HG03175 (cell line): Measurements from ENCODE around the gene RAD54L.
"Not testable (repeated sequence)": the region's sequence is repeated elsewhere in the genome, so short reads cannot be mapped to it uniquely, and the experiment has no call there.

Experiments used
- ATAC-seq: cut with Tn5 transposase; IDR thresholded peaks from one replicate; pipeline ENCODE4 v1.9.1; 2021; ENCODE audit warnings: mild to moderate bottlenecking, moderate library complexity; ENCODE audit not compliant: unreplicated experiment

RAD54L gene

DNA sequence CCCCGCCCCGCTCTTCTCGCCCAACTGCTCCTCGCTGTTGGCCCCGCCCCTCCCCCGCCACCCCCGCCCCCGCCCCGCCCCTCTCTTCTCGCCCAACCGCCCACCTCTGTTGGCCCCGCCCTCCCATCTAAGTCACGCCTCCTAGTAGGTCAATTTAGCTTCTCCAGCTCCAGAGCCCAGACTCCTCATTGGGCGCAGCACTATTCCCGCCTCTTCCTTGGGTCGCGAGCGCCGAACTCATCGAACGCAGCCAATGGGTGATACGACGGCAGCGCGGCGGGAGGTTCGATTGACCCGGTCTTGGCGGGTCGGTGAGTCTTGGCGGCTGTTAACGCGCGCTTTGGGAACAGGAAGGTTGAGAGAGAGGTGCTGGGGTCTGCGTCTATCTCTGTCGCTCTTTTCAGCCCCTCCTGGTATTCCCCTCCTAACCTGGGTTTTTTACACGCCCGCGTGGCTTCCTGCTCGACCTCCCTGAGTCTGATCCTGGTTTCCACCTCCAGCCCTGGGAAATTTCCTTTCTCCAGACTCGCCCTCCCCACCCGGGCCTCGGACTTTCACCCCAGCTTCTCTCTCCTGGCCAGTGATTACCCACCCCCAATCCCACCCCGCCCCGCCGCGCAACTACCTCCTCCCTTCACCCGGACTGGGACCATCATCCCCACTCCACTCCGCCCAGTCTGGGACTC is at the start of gene RAD54L:
RAD54L (plus strand) TSS at position 328 of the 686 bp plus-strand sequence. CDS start 643 bp downstream, outside the sequence.
- ATAC-seq = peak; percentile 95

DNA sequence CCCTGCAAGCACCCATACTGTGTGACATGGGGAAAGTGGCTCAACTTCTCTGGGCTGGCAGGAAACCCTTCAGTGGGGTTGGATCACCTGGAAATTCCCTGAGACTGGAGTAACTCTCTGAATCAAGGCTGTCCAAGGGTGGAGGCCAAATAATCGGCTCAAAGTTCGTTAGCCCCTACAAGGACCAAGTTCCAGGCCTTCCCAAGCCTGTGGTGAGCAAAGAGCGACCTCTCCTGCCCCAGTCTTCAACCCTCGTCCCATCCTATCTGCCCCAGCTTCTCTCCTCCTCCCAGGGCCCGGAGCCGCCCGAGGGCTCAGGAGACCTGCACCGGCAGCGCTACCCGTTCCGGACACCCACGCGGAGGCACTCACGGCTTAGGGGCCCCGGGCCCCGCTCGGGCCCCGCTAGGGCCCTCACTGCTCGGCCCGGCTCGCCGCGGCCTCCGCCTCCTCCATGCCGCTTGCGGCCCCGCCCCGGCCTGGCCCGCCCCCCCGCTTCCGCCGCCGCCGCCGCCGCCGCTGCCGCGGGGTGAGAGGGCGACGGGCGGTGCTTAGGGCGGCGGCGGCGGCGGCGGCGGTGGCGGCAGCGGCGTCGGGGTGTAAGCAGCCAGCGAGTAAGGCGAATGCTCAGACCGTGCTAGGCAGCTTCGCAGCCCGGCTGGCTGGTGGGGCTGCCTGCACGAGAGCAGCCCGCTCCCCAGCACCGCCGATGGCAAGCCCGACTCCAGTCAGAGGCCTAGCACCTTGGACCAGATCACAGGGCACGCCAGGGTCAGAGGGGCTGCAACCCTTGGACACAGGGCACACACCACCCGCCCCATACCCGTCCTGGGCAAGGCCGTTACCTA is 49.4 kb upstream of the RAD54L start, which contains the start of gene POMGNT1:
POMGNT1 (minus strand) TSS at position 471 of the 848 bp plus-strand sequence. CDS start 613 bp downstream, outside the sequence.
- ATAC-seq = peak; percentile 93

DNA sequence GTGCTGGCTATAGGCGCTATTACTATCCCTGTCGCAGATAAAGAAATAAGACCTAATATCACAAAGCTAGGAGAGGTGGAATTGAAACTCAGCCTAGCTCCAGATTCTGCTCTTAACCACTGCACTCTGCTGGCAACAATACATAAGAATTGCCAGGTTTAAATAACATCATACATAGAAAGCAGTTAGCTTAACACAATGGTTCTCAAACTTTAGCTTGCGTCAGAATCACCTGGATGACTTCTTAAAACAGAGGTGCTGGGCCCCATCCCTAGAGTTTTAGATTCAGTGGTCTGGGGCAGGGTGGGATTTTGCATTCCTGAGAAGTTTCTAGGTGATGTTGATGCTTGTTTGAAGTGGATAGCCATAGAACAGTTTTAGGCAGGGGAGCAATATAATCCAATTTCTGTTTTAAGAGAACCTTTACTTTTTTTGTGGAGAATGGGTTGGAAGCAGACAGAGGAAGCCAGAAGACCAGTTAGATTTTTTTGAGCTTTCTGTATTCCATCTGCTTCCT is 48.3 kb upstream of the RAD54L start:
- no peak for ATAC-seq

DNA sequence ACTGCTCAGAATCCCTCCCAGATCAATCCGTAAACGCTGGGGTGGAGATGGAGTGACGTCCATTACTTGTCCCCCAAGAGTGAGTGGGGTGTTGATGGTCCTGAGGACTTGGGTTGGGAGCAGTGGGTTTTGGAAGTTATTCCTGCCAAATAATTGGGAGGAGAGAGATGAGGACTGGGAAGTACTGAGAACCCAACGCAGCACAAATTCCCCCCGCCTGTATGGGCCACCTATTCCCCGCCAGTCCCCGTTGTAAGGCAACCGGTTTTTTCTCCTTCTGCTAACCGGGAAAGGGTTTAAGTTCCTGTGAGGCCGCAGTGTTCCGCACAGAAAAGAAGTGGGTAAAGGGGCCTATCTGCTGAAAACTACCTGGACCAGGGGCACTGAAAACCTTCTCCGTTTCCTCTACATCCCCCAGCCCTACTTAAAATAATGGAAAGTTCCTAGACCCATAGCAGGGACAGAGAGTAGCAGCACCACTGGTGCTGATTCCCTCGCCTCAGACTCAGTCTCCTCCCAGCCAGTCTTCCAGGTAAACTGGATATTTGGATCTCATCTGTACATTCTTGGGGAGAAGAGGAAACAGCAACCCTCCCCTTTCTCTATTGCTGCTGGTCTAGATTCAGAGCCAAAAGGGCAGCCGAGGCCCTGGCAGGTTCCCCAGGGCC is 43.7 kb upstream of the RAD54L start:
- no peak for ATAC-seq

DNA sequence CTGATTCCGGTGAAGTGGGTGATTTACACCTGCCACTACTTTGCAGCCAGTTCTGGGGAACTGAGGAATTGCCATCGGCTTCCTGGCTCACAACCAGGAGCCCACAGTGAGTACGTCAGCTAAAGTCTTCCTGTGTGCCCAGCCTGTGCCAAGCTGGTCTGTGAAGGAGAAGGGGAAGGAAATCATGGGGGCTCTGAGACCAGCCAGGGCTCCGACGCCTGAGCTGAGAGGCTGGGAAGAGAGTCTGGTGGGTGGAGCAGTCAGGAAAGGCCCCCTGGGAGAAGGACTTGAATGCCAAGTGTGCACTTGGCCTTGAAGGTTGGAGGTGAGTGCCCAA is 43.2 kb upstream of the RAD54L start:
- ATAC-seq = no peak

DNA sequence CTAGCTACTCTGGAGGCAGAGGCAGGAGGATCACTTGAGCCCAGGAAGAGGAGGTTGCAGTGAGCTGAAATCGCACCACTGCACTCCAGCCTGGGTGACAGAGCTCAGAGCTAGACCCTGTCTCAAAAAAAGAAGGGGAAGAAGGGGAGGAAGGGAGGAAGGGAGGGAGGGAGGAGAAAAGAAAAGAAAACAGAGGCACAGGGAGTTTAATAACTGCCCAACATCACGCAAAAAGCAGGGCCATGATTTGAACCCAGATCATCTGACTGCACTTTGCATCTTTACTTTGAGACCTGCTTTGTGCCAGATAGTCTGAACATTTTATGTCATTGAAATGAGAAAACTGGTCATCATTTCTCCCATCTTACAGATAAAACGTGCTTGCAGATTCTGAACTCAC is 42.4 kb upstream of the RAD54L start:
- ATAC-seq = no peak

DNA sequence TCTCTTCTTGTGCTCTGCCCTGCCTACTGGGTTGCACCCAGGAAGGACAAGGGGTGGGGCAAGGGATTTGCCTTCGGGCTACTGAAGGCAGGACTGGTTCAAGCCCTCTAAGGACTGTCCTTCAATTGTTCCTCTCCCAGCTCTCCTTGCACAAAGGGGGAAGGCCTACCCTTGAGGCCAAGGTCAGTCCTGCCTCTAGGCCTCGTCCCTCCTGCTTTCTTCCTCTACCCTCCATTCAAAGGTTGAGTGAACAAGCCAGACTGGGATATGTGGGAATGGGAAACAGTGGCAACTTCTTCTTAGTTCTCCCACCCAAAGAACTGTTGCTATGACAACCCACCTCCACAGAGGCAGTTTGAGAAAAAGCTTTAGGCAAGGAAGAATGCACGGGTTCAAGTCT is 41.8 kb upstream of the RAD54L start:
- no peak for ATAC-seq

DNA sequence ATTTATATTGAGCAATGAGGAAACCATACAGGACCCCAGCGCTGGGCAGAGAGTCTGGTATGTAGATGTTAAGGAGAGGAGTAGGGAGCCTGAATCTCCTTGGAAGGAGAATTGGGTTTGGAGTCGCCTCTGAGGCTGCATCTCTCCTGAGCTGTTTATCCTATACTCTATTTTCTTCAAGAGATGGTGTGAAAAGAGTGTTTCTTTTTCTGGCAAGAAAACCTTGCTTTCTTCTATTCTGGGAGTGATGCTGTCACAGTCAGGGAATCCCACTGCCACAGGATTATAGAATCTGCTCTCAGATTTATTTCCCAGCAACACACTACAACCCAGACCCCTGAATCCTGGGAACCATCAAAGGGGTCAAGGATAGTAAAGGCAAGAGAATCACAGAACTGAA is 41.2 kb upstream of the RAD54L start:
- no peak for ATAC-seq

DNA sequence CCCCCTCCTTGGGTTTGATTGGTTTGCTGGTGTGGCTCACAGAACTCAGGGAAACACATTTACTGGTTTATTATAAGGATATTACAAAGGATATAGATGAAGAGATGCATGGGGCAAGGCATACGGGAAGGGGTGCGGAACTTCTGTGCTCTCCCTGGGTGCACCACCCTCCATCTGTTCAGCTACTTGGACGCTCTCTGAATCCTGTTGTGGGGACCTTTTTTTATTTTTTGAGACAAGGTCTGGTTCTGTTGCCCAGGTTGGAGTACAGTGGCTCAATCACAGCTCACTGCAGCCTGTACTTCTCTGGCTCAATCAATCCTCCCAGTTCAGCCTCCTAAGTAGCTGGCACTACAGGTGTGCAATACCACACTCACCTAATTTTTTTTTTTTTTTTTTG is 37.0 kb upstream of the RAD54L start:
- no peak for ATAC-seq

DNA sequence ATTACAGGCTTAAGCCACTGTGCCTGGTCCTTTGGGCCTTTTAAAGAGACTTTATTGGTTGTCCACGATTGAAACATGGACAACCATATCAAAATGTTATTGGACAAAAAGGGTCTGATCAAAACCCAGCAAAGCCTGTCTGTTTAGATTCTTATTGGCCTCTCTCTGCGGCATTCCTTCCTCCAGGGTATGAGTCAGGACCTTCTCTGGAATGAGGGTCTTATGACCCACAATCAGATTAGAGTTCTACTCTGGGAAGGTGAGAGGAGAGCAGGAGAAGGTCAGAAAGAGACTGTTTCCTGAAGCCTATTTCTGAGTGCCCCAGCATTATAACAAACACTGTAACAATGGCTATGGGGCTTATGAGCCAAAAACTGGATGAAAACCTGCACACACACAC is 36.5 kb upstream of the RAD54L start:
- ATAC-seq = no peak

DNA sequence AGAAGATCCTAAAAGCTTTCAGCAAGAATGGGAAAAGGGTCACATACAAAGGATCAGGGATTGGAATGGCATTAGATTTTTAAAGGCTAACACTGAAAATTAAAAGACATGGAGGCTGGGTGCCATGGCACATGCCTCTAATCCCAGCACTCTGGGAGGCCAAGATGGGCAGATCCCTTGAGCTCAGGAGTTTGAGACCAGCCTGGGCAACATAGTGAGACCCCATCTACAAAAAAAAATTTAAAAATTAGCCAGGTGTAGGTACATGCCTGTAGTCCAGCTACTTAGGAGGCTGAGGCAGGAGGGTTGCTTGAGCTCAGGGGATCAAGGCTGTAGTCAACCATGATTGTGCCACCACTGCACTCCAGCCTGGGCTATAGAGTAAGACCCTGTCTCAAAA is 32.1 kb upstream of the RAD54L start:
- no peak for ATAC-seq

DNA sequence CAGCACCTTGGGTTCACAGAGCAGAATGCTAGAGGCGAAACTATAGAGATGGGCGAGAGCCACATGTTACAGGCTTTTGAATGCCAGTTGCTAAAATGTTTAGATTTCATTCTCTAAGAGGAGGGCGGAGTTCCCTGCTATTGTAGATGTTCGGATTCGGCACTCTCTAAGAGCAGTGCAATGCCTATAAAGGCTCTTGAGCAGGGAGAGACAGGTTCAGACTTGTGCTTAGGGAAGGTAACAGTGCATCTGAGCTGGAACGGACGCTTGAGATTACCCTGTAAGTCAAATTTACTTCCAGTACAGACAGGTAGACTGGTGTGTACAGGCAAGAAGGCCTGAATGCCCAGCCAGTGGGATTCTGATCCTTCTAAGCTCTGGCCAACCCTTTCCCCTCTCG is 29.1 kb upstream of the RAD54L start:
- no peak for ATAC-seq

DNA sequence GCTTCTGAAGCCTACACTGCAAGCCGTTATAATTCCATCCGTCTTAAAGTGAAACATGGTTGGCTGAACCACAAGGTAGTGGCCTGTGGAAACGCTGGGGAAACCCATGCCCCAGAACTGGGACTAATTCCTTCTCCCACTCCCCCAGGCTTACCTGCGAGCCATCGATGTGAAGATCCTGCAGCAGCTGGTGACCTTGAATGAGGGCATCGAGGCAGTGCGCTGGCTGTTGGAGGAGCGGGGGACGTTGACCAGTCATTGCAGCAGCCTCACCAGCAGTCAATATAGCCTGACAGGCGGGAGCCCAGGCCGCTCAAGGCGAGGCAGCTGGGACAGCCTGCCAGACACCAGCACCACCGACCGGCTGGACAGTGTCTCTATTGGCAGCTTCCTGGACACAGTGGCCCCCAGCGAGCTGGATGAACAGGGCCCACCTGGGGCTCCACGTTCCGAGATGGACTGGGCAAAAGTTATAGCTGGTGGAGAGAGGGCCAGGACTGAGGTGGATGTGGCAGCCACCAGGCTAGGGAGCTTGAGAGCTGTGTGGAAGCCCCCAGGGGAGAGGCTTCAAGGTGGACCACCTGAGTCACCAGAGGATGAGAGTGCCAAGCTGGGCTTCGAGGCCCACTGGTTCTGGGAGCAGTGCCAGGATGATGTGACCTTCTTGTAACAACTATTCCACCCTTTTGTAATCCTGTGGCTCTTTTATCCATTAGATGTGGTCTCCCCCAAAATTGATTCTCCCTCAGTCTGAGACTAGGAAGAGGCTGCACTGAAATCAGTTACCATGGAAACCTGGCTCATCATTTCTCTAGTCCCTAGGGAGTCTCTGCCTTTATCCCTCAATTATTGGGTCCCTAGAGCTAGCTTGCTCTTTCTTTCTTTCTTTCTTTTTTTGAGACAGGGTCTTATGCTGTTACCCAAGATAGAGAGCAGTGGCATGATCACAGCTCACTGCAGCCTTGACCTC is 27.7 kb upstream of the RAD54L start:
- ATAC-seq = no peak

DNA sequence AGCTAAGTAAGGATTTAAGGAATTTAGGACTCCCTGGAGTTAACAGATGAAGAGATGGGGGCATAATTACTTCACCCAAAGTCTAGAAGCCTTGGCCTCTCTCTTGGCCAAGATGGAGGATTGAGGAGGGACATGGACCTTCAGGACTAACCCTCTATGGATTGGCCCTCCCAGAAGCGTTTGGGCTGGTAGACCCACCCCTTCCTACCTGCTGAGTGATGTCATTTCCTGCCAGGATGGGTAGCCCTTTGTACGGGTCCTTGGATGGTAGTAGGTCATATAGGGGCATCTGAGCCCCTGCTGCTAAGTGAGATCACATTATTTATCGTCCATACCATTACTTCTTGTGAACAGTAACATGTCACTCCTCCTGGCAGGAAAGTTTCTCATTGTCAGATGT is 26.8 kb upstream of the RAD54L start:
- ATAC-seq = no peak

DNA sequence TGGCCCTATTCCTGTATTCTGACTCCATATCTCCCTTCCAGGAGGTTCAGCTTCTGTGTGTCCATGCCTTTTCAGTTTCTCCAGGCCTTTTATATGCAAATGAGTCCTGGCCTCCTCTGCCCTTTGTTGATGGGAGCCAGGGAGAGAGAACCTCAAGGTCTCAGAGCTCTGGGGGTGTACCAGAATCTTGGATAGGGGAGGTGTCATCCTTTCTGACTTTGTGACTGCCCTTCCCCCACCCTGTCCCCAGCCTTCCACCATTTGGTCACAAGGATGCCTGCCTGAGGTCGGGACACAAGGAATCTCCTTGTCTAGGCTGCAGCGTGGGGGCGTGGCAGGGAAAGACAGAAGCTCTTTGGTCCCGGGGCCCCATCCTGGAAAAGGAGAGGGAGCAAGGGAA is 25.8 kb upstream of the RAD54L start:
- ATAC-seq = no peak

DNA sequence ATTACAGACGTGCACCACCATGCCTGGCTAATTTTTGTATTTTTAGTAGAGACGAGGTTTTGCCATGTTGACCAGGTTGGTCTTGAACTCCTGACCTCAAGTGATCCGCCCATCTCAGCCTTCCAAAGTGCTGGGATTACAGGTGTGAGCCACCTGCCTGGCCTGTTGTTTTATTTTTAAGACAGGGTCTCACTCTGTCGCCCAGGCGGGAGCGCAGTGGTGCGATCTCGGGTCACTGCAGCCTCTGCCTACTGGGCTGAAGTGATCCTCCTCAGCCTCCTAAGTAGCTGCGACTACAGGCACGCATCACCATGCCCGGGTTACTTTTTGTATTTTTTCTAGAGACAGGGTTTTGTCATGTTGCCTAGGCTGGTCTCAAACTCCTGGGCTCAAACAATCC is 24.5 kb upstream of the RAD54L start:
- ATAC-seq = not testable (repeated sequence)

DNA sequence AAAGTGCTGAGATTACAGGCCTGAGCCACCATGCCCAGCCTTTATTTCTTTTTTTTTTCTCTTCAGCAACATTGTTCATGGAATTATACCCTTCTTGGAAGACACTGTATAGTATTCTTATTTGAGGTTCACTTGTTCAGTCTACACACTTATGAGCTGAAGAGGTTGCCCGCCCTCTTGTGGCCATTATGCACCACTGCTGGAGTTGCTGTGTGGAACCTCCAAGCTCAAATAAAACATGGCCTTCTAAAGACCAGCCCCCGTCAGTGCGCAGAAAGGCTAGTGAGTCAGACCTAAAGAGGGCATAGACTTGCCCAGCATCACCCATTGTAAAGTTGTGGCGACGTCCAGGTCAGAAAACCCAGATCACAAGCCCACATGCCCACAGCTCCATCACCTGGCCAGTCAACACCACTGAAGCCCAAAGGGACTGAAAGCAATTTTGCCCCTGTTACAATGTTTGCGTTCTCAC is 24.1 kb upstream of the RAD54L start:
- peak; percentile 71 for ATAC-seq

DNA sequence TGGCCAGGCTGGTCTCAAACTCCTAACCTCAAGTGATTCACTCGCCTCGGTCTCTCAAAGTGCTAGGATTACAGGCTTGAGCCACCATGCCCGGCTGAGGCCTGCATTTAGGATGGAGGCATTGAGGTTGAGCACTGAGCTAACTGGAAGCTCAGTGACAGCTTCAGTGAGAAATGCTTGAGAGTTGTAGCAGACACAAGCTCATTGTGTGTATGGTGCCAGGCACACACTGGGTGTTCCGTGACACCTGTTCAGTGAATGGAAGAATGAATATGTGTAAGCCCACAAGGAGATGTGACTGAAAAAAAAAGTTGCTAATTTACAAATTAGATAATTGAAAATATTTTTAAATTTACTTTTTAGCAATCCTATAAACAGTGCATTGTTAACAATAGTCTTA is 22.6 kb upstream of the RAD54L start:
- no peak for ATAC-seq

DNA sequence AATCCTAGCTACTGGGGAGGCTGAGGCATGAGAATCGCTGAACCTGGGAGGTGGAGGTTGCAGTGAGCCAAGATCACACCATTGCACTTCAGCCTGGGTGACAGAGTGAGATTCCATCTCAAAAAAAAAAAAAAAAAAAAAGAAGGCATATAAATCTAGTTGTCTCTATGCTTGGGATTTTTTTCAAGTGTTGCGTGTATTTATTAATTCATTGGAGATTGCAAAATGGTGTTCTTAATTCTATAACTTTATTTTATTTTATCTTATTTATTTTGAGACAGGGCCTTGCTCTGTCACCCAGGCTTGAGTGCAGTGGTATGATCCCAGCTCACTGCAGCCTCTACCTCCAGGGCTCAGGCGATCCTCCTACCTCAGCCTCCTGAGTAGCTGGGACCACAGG is 16.3 kb upstream of the RAD54L start:
- ATAC-seq = not testable (repeated sequence)

DNA sequence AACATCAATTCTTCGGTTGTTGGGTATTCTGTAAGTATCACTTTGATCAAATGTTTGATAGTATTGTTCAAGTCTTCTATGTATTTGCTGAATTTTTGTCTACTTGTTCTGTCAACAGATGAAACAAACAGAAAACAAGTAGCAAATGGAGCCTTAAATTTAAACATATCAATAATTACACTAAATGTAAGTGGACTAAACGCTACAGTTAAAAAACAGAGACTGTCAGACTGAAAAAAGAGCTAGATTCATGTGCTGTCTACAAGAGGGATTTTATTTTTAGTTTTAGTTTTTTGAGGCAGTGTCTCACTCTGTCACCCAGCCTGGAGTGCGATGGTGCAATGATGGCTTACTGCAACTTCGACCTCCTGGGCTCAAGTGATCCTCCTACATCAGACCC is 10.7 kb upstream of the RAD54L start:
- no peak for ATAC-seq
